Adrenal gland (tissue), 12 donors: Measurements from ENCODE around the gene RPL37. TPM values are rescaled to one million over a fixed set of nuclear protein-coding genes. Genes with fewer than 3 reads are reported as not detected.

Experiments
- DNase-seq, 7 donors: peaks; one replicate each; pipeline ENCODE4 v3.0.0-alpha.2; 2019 to 2020
- H3K27ac ChIP-seq, 5 donors: fragments of 200-600 bp; sonication (generic) in 4 of 5; 1 replicate in 3 of 5; 2 replicates in 2 of 5; pipeline versions ENCODE4 v1.5.1 to v1.8.0; 2016 to 2020; ENCODE audit warnings: mild to moderate bottlenecking in 1 of 5
- H3K27me3 ChIP-seq: fragments of 200-600 bp; 2 replicates; pipeline ENCODE4 v1.8.0; 2021
- H3K36me3 ChIP-seq, 2 donors: fragments of 200-600 bp; replicated peaks in 1 of 2; 1 replicate in 1 of 2; 2 replicates in 1 of 2; pipeline versions ENCODE4 v1.5.1 to v1.8.0; 2018 to 2022
- H3K4me1 ChIP-seq, 2 donors: fragments of 200-600 bp; replicated peaks in 1 of 2; 1 replicate in 1 of 2; 2 replicates in 1 of 2; pipeline versions ENCODE4 v1.5.1 to v1.8.0; 2018 to 2021
- H3K4me3 ChIP-seq, 4 donors: fragments of 200-600 bp; sonication (generic) in 3 of 4; one replicate each; pipeline ENCODE4 v1.5.1; 2016 to 2018
- H3K9me3 ChIP-seq, 3 donors: fragments of 200-600 bp; sonication (generic) in 1 of 3; replicated peaks in 1 of 3; 1 replicate in 2 of 3; 2 replicates in 1 of 3; pipeline versions ENCODE4 v1.5.1 to v1.8.0; 2016 to 2021
- POLR2A ChIP-seq, 2 donors: fragments of 450-650 bp; IDR thresholded peaks; one replicate each; pipeline ENCODE4 v1.6.1; 2017; ENCODE audit warnings: antibody characterized with exemption in 2 of 2, mild to moderate bottlenecking in 2 of 2, moderate library complexity in 1 of 2
- WGBS, 4 donors: extraction: QIAGEN DNeasy Blood & Tissue Kit in 2 of 4; methylation state at CpG; one replicate each; pipeline versions ENCODE4 v1.1.5 to v1.1.7; 2013 to 2017; 5-methylcytosine and 5-hydroxymethylcytosine counted together
- intact Hi-C, 2 donors: fragments of 100-400 bp; cut with DNase I; formaldehyde crosslinking; loops; one replicate each; pipeline versions ENCODE4 v1.14.1 to v1.15.0; 2022 to 2023
- polyA plus RNA-seq, 3 donors: library from polyadenylated mRNA; stranded (reverse); fragments of 200-250 nt in 2 of 3; fragments of 350-450 nt in 1 of 3; fragmentation: Illumina TruSeq in 1 of 3; extraction: RNeasy Lipid Tissue Mini Kit (QIAGEN cat#74804) in 1 of 3; gene quantifications; one replicate each; pipeline ENCODE4 v1.2.3, GENCODE V29; 2013 to 2014
- total RNA-seq, 9 donors: library from RNA; depleted of rRNA in 4 of 9; stranded (reverse); fragments of >200 nt in 4 of 9; fragments of 120-200 nt in 1 of 9; fragmentation: NEBNext Ultra II Directional in 1 of 9; extraction: Animal tissue kit (Norgen Biotek cat#: 25700) in 1 of 9; gene quantifications; one replicate each; pipeline versions ENCODE4 v1.1.0 to v1.2.4, GENCODE V29; 2013 to 2023
- TF ChIP-seq, protein P1 (sequence below), 6 experiments: fragments of 450-650 bp in 4 of 6; fragments of 200-600 bp in 2 of 6; sonication (generic) in 1 of 6; IDR thresholded peaks; 1 replicate in 5 of 6; 2 replicates in 1 of 6; pipeline versions ENCODE4 v1.5.1 to v1.8.0; 2016 to 2021; ENCODE audit warnings: antibody characterized with exemption in 6 of 6, mild to moderate bottlenecking in 2 of 6, moderate library complexity in 1 of 6
- donor health status: healthy with polysubstance abuse.
- donor health status: Bipolar disorder and iron deficiency.
- donor health status: DM: yes; HTN: yes; CAD: no.
- donor health status: DM: no; HTN: no; CAD: no.
- donor health status: DM: no; HTN: no; CAD: no.
- donor health status: DM: yes; HTN: yes; CAD: no.

RPL37 gene
- total and polyA plus RNA-seq, 12 donors, result 171 to 3,068 (median 978) TPM

DNA sequence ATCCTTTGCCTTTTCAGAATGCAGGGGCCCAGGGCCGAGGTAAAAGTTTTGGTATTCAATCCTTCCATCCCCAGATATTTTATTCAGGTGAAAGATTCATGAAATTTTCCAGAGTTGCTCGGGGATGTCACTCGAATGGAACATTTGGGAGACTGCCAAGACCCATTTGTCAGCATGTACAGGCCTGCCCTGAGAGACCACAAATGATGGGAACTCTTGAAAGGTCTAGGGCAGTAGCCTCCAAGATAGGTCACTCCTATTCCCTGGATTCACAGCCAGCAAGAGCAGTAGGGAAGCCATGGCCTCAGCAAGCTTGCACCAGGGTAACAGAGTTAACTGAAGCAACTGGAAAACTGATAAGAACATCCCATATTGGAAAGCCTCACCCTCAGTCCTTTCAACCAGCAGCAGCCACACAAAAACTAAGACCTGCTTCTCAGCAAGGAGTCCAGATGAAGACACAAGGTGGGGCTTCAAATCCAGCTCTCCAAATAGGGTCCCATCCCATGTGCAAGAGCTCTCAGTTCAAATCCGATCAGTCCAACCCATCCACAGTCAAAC is 18.7 kb upstream of the RPL37 start:
- H3K9me3 ChIP-seq, result no peaks in the 10 kb centered on the region
- intact Hi-C loops, result no loop called here

DNA sequence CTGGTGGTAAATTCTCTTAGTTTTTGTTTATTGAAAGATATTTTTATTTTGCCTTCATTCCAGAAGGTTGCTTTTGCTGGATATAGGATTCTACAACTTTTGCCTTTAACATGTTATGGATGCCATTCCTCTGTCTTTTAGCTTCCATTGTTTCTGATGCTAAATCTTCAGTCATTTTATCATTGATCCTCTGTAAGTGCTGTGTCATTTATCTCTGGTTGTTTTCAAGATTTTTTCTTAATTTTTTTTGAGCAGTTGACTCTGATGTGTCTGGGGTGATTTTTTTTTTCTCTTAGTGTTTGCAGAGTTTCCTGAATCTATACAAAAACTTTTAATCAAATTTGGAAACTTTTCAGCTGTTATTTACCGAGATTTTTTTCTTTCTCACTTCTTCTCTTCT is 12.5 kb upstream of the RPL37 start:
- TF ChIP-seq POLR2A (IDR thresholded peaks at IDR 0.05), result no peak
- TF ChIP-seq, protein P1, sequence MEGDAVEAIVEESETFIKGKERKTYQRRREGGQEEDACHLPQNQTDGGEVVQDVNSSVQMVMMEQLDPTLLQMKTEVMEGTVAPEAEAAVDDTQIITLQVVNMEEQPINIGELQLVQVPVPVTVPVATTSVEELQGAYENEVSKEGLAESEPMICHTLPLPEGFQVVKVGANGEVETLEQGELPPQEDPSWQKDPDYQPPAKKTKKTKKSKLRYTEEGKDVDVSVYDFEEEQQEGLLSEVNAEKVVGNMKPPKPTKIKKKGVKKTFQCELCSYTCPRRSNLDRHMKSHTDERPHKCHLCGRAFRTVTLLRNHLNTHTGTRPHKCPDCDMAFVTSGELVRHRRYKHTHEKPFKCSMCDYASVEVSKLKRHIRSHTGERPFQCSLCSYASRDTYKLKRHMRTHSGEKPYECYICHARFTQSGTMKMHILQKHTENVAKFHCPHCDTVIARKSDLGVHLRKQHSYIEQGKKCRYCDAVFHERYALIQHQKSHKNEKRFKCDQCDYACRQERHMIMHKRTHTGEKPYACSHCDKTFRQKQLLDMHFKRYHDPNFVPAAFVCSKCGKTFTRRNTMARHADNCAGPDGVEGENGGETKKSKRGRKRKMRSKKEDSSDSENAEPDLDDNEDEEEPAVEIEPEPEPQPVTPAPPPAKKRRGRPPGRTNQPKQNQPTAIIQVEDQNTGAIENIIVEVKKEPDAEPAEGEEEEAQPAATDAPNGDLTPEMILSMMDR (IDR thresholded peaks at IDR 0.05), result no peak
- Histone ChIP-seq H3K36me3 (no peaks in the 10 kb centered on the region), H3K4me1 (peaks cover 4 to 7% of the 10 kb centered on the region in 2 donors), H3K4me3 (no peak overlapping the region), H3K27ac (no peak overlapping the region), H3K27me3 (no peaks in the 10 kb centered on the region), H3K9me3 (no peaks in the 10 kb centered on the region)
- DNase-seq, result no peak
- intact Hi-C loops, result no loop called here
- 88 to 91% (median 90%) methylated on average over 1 of the region's 1 CpG for WGBS, 4 donors

More for the DNA sequence above, 18.7 kb upstream of the RPL37 start:
- Histone ChIP-seq H3K4me1 (no peaks in the 10 kb centered on the region), H3K36me3 (peaks cover 0 to 5% of the 10 kb centered on the region in 2 donors), H3K4me3 (no peak overlapping the region), H3K27ac (no peak overlapping the region), H3K27me3 (no peaks in the 10 kb centered on the region)
- peak in 1 of 7 donors; percentile 14 for DNase-seq
- WGBS, 4 donors, result 58 to 77% (median 66%) methylated on average over 4 of the region's 4 CpGs
- no peak for TF ChIP-seq POLR2A (IDR thresholded peaks at IDR 0.05)
- TF ChIP-seq, protein P1 (IDR thresholded peaks at IDR 0.05), result no peak

DNA sequence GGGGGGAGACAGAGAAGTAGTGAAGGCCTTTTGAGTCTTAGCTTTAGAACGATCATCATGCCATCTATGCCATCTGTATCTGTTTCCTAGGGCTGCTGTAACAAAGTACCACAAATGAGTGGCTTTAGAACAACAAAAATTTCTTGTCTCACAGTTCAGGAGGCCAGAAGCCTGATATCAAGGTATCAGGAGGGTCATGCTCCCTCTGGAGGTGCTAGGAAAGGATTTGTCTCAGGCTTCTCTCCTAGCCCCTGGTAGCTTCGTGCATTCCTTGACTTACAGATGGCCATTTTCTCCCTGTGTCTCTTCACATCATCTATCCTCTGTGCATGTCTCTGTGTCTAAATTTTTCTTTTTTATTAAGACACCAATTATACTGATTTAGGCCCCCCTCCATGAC is 11.3 kb upstream of the RPL37 start:
- DNase-seq, result no peak
- intact Hi-C loops, result no loop called here
- WGBS, 4 donors, result 91 to 96% (median 94%) methylated on average over 2 of the region's 2 CpGs

DNA sequence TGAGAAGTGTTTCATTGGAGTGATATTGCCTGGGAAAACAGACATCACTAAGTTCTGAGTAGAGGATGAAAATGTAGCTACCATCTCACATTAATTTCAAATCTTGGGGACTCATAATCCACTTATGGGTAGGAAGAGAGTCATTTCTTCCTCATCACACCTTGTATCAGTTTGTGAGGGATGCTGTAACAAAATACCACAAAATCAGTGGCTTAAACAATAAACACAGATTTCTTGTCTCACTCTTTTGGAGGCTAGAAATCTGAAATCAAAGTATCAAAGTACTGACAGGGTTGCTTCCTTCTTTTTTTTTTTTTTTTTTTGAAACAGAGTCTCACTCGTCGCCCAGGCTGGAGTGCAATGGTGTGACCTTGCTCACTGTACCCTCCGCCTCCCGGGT is 9.5 kb upstream of the RPL37 start:
- Histone ChIP-seq H3K27me3 (no peaks in the 10 kb centered on the region), H3K4me3 (no peak overlapping the region), H3K4me1 (peaks cover 4 to 11% of the 10 kb centered on the region in 2 donors), H3K27ac (no peak overlapping the region), H3K36me3 (no peaks in the 10 kb centered on the region), H3K9me3 (no peaks in the 10 kb centered on the region)
- intact Hi-C loops, result no loop called here
- 85 to 96% (median 92%) methylated on average over 4 of the region's 4 CpGs for WGBS, 4 donors
- no peak for TF ChIP-seq POLR2A (IDR thresholded peaks at IDR 0.05)
- TF ChIP-seq, protein P1 (IDR thresholded peaks at IDR 0.05), result no peak
- DNase-seq, result no peak

More for the DNA sequence above, 11.3 kb upstream of the RPL37 start:
- H3K4me1 ChIP-seq, result peaks cover 4 to 11% of the 10 kb centered on the region in 2 donors
- no peaks in the 10 kb centered on the region for H3K36me3 ChIP-seq
- H3K4me3 ChIP-seq, result no peak overlapping the region
- no peaks in the 10 kb centered on the region for H3K27me3 ChIP-seq
- TF ChIP-seq POLR2A (IDR thresholded peaks at IDR 0.05), result no peak
- TF ChIP-seq, protein P1 (IDR thresholded peaks at IDR 0.05), result no peak
- H3K9me3 ChIP-seq, result no peaks in the 10 kb centered on the region
- H3K27ac ChIP-seq, result no peak overlapping the region
